Mucosa of rectum (tissue), 2 donors: Measurements from ENCODE around the gene FLRT2.

Experiments
- H3K27ac ChIP-seq, 2 donors: one replicate each; pipeline ENCODE4 v1.7.0; 2013; ENCODE audit warnings: inconsistent platforms in 2 of 2, low read depth in 2 of 2, low read length in 2 of 2
- H3K27me3 ChIP-seq, 2 donors: one replicate each; pipeline ENCODE4 v1.7.0; 2013; ENCODE audit warnings: low read length in 2 of 2; ENCODE audit not compliant: control insufficient read depth in 2 of 2, insufficient read depth in 2 of 2
- H3K36me3 ChIP-seq, 2 donors: one replicate each; pipeline ENCODE4 v1.7.0; 2013; ENCODE audit warnings: low read length in 2 of 2; ENCODE audit not compliant: control insufficient read depth in 2 of 2, insufficient read depth in 2 of 2
- H3K4me1 ChIP-seq, 2 donors: one replicate each; pipeline ENCODE4 v1.7.0; 2013; ENCODE audit warnings: low read length in 2 of 2, mild to moderate bottlenecking in 1 of 2; ENCODE audit not compliant: control insufficient read depth in 2 of 2, insufficient read depth in 2 of 2
- H3K4me3 ChIP-seq, 2 donors: one replicate each; pipeline ENCODE4 v1.7.0; 2013; ENCODE audit warnings: low read length in 2 of 2
- H3K9ac ChIP-seq, 2 donors: one replicate each; pipeline ENCODE4 v1.7.0; 2013; ENCODE audit warnings: low read length in 2 of 2, low read depth in 1 of 2, mild to moderate bottlenecking in 1 of 2
- H3K9me3 ChIP-seq, 2 donors: one replicate each; pipeline ENCODE4 v1.7.0; 2013; ENCODE audit warnings: low read length in 2 of 2; ENCODE audit not compliant: control insufficient read depth in 2 of 2
- donor health status: healthy.
- donor health status: Normal muscosa, but diverticular disease.

The FLRT2 gene

GRCh38 chr14:85556267-85556666 lies 26.3 kb downstream of the FLRT2 start:
- H3K27ac ChIP-seq = no peak overlapping the region
- H3K9ac ChIP-seq = no peak overlapping the region
- H3K4me3 ChIP-seq = no peak overlapping the region
- no peaks in the 10 kb centered on the region for H3K4me1 ChIP-seq
- no peaks in the 10 kb centered on the region for H3K9me3 ChIP-seq
- no peaks in the 10 kb centered on the region for H3K36me3 ChIP-seq
- H3K27me3 ChIP-seq = no peaks in the 10 kb centered on the region

DNA sequence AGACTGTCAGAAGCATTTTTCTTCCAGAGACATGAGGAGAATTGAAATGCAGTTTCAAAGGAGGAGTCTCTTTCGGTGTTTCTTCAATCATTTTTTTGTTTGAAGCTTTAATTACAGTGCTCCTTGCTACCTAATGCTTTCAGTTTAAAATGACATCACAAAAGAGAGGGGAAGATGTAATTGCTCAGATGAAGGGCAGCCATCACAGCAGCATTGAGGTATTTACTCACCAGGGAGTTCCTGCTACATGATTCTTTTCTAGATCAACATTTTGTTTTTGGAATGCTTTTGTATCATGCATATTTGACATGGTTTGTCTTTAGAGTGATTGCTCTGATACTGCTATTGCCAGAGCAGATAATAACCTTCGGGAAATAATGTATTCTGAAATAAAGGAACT lies 28.6 kb downstream of the FLRT2 start:
- Histone ChIP-seq H3K4me3 (no peak overlapping the region), H3K36me3 (no peaks in the 10 kb centered on the region), H3K27me3 (no peaks in the 10 kb centered on the region), H3K4me1 (no peaks in the 10 kb centered on the region), H3K9me3 (no peaks in the 10 kb centered on the region), H3K9ac (no peak overlapping the region), H3K27ac (no peak overlapping the region)

GRCh38 chr14:85562630-85563029 lies 32.7 kb downstream of the FLRT2 start:
- Histone ChIP-seq H3K4me3 (no peak overlapping the region), H3K9me3 (no peaks in the 10 kb centered on the region), H3K27me3 (no peaks in the 10 kb centered on the region), H3K9ac (no peak overlapping the region), H3K36me3 (no peaks in the 10 kb centered on the region), H3K4me1 (no peaks in the 10 kb centered on the region), H3K27ac (no peak overlapping the region)

DNA sequence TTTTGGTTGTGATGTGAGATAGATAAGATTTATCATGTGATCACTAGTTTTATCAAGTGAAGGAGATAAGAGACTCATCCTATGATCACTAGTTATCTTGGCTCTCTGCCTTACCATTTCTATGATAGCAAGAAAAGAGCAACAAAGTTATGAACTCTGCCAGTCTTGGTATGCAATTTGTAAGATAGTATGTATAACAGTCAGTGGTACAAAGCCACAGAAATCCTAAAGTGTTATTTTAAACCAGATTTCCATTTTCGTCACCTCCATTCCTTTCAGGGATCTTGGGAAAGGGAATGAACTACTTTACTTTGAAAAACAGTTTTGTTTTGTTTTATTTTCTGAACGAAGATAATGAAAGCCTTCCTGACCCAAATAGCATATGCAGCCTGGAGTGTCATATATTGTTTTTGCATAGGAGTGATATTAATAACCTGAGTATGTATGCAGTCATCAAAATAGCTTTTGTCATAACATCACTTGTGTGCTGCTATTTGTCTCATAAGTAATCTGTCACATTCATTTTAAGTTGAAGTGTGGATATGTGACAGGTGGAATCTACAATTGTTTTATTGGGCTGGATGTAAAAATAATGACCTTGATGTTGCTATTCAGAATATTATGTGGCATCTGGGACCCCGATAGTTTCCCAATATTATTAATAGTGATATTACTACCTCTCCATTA lies 35.0 kb downstream of the FLRT2 start:
- Histone ChIP-seq H3K36me3 (no peaks in the 10 kb centered on the region), H3K9me3 (no peaks in the 10 kb centered on the region), H3K4me3 (no peak overlapping the region), H3K27ac (no peak overlapping the region), H3K27me3 (no peaks in the 10 kb centered on the region), H3K4me1 (no peaks in the 10 kb centered on the region), H3K9ac (no peak overlapping the region)

- Histone ChIP-seq H3K4me3 (no peak overlapping the region), H3K27ac (no peak overlapping the region), H3K4me1 (no peaks in the 10 kb centered on the region), H3K9ac (no peak overlapping the region), H3K36me3 (no peaks in the 10 kb centered on the region), H3K9me3 (no peaks in the 10 kb centered on the region), H3K27me3 (no peaks in the 10 kb centered on the region)
These were observed 35.9 kb downstream of the FLRT2 start for GRCh38 chr14:85565862-85566296.

- Histone ChIP-seq H3K36me3 (no peaks in the 10 kb centered on the region), H3K27ac (no peak overlapping the region), H3K9ac (no peak overlapping the region), H3K9me3 (no peaks in the 10 kb centered on the region), H3K4me1 (no peaks in the 10 kb centered on the region), H3K27me3 (no peaks in the 10 kb centered on the region), H3K4me3 (no peak overlapping the region)
These were observed 36.7 kb downstream of the FLRT2 start for GRCh38 chr14:85566603-85567002.

GRCh38 chr14:85572011-85572410 lies 42.1 kb downstream of the FLRT2 start:
- H3K9me3 ChIP-seq = no peaks in the 10 kb centered on the region

GRCh38 chr14:85572845-85573244 lies 42.9 kb downstream of the FLRT2 start:
- Histone ChIP-seq H3K4me3 (no peak overlapping the region), H3K27ac (no peak overlapping the region), H3K9me3 (no peaks in the 10 kb centered on the region), H3K9ac (no peak overlapping the region), H3K27me3 (no peaks in the 10 kb centered on the region), H3K36me3 (no peaks in the 10 kb centered on the region), H3K4me1 (no peaks in the 10 kb centered on the region)

More at GRCh38 chr14:85572011-85572410, 42.1 kb downstream of the FLRT2 start:
- Histone ChIP-seq H3K4me1 (no peaks in the 10 kb centered on the region), H3K9ac (no peak overlapping the region), H3K4me3 (no peak overlapping the region), H3K36me3 (no peaks in the 10 kb centered on the region), H3K27me3 (no peaks in the 10 kb centered on the region), H3K27ac (no peak overlapping the region)

DNA sequence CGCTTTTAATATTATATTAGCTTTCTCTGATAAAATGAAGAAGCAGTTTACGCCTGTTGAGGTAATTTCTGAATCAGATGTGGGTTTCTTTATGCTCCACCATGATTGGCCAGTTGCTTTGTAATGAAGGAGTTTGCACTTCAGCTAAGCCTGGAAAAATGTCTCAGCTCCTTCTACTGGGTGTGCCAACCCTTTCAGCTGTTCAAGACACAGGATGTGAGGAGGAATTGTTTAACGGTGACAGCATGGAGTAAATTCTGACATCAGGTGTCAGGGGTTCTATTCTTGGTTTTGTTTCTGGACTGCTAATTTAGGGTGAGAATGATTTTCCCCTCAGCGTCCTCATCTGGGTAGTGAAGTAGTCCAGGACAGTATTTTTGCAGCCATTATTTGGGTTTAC lies 43.5 kb downstream of the FLRT2 start:
- no peak overlapping the region for H3K9ac ChIP-seq
- no peak overlapping the region for H3K4me3 ChIP-seq
- H3K9me3 ChIP-seq = no peaks in the 10 kb centered on the region
- no peak overlapping the region for H3K27ac ChIP-seq
- H3K36me3 ChIP-seq = no peaks in the 10 kb centered on the region
- no peaks in the 10 kb centered on the region for H3K4me1 ChIP-seq
- no peaks in the 10 kb centered on the region for H3K27me3 ChIP-seq

DNA sequence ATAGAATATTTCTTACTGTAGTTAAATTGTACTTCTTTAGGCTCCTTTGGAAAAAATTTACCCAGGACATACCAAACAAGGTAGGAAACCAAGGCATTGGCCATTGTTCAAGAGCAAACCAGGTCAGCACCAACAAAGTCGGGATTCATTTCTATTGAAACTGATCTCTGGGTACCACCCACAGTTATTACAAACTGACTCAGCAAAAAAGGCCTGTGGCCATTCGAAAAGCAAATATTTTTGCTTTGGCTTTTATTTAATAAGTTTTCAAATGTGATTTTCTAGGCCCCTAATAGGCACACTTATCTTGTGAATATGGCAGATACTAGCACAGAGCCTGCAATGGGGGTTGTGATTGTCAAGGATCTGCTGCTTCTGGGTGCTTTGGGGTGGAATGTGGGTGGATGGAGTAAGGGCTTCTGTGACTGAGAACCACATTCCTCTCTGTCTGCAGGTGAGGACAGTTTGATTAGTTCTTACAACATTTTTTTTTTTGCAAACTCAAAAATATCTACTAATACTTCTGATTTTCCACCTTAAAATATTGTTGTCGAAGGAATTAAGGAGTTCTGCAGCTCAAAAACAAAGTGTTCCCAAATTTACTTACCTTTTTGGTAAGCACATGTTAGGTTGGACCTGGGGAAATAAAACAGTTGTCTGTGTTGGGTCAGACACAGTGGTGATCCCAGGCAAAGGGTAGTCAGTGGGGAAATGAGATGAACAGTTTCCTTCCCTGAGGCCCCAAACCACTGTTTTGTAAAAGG lies 45.1 kb downstream of the FLRT2 start:
- Histone ChIP-seq H3K27me3 (no peaks in the 10 kb centered on the region), H3K27ac (no peak overlapping the region), H3K4me3 (no peak overlapping the region), H3K9ac (no peak overlapping the region), H3K4me1 (no peaks in the 10 kb centered on the region), H3K36me3 (no peaks in the 10 kb centered on the region), H3K9me3 (no peaks in the 10 kb centered on the region)
